Sigmoid colon (tissue), 4 donors: Measurements from ENCODE around the gene MEA1.

Source experiments
- CTCF ChIP-seq, 4 experiments: fragments of 450-650 bp in 3 of 4; fragments of 200-600 bp in 1 of 4; IDR thresholded peaks; one replicate each; pipeline ENCODE4 v1.5.1; 2016 to 2019; ENCODE audit warnings: antibody characterized with exemption in 4 of 4, mild to moderate bottlenecking in 3 of 4, moderate library complexity in 2 of 4
- POLR2AphosphoS5 ChIP-seq, 4 donors: sonication (generic); formaldehyde crosslinking; IDR thresholded peaks; one replicate each; pipeline ENCODE4 v1.6.1; 2017; ENCODE audit warnings: antibody characterized with exemption in 4 of 4

GRCh38 chr6:42978839-42979522, 34.8 kb downstream of the MEA1 start, which contains the start of gene PEX6:
- TF ChIP-seq POLR2AphosphoS5 (IDR thresholded peaks at IDR 0.05) (peak; percentile 65 to 92 (median 72)), CTCF (IDR thresholded peaks at IDR 0.05) (no peak)
